ENCODE data around the gene PRDM15.
A peak's percentile ranks its signal among the peaks of the same experiment; 100 is the strongest.

PRDM15 gene

DNA sequence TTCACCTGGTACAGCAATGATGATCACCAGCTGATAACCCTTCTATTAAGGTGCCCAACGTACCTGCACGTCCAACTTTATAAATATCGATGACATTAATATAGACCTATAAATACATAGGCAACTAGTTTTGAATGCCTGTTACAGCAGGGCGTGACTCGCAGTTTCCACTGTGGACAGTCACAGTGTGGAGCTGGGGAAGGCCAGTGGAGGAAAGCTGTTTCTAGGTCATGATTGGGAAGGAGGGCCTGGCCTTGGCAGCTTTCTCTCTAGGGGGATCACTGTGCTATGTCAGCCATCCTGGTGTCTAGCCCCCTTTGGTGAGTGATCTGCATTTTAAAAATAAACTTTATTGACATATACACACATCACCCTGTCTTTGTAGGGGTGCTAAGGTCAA is 4.4 kb upstream of the PRDM15 start:
- DNase-seq: no peak

DNA sequence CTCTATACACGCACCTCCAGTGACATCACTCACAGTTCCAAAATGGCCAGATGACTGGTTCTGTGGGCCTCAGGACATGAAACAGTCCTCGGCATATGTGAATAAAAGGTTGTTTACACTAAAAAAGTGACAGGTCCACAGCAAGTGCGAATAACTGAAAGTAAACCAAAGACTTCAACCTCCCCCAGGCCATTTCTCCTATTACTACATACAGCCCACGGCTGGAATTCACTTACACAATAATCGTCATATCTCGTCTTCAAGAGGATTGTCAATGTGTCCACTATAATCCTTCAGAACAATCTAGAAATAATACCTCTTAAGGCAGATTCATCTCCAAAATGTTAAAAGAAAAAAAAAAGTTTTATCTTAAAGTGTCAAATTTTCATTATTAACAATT is 1.9 kb upstream of the PRDM15 start:
- no peak for DNase-seq

DNA sequence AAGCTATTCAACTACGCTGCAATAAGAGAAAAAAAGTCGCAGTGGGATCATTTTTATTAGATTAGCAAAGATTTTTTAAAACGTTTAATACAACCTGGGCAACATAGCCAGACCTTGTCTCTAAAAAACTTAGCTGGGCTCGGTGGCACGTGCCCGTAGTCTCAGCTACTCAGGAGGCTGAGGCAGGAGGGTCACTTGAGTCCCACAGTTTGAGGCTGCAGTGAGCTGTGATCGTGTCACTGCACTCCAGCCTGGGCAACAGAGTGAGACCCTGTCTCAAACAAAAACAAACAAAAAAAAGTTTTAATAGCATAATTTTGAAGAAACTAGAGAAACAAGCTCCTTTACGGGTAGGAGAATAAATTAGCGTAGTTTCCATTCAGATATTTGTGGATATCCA is 1.0 kb upstream of the PRDM15 start:
- DNase-seq: no peak

DNA sequence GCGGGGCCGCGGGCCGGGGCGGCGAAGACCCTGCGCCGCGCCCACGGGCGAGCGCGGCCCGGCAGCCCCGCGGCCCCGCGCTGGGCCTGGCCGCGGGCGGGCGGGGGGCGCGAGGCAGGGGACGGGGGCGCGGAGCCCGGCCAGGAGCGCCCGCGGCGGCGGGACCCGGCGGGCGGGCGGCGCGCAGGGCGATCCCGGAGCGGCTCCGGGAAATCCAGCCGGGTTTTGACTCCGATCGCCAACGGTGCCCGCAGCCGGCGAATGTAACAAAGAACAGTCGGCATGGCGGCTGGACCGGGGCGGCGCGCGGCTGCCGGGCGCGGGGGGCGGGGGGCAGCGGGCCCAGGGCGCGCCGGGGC is 334 bp downstream of the PRDM15 start:
- DNase-seq: peak; percentile 84

DNA sequence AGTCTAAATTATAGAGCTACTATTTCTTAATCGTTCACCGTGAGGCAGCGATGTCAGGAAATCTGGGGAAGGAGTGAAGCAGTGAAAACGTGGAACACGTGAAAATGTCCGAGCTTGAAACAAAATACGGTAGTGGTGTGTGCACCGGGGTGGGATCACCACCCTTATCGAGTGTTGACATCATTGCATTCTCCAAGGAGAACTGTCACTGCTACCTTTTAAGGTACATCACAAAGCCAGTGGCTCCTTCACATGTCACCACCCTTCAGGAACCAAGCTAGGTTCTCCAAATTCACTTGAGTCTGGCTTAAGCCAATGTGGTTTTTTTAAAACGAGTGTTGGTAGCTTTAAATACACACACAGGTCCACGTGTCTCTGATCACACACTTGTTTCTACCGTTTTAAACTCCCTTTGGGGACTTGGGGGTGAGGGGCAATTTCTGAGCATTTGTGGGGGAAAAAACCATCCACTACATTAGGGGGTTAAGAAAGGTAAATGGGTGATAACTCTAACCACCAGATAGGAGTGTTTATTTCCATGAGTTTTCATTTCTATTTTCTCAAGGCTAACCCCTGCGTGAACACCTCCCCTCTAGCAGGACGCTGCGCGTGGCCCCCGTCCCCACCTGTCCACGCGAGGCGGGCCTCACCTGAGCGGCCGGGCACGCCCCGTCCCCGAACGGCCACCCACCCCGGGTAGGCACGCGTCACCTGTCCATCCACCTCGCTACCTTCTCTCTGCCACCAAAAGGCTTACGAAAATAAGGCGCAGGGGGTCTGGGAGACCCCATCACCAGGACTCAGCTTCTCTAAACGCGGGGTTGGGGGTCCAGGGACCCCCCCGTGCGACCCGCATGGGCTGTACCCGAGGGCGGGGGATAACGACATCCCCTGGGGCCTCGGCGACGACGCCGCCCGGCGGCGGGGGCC is 978 bp downstream of the PRDM15 start:
- DNase-seq: peak; percentile 54

DNA sequence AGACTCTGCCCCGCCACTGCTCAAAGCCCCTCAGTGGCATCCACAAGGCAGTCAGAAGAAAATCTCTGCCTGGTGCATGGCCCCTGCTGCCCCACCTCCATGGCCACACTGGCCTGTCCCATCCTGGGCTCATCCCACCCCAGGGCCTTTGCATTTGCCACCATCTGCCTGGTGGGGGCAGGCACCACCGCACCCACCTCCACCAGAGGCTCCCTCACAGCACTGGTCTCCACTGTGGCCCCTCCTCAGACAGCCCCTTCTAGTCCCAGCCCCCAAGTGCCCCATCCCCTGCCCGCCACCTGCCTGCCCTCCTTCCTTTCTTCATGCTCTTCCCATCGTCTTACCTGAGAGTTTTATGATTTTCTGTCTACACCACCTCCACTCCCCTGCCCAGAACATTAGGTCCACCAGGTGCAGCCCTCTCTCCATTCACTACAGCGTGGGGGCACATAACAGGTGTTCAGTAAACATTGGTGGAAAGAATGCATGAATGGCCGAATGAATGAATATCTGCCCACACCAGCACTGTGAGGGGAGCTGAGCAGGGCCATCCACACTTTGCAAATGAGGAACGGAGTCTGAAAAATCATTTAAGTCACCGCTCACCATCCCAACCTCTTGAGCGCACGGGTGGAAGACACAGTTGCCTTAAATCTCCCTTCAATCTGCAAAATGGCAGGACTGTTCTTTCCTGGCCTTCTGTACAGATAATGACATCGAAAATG is 2.1 kb downstream of the PRDM15 start:
- DNase-seq: no peak

DNA sequence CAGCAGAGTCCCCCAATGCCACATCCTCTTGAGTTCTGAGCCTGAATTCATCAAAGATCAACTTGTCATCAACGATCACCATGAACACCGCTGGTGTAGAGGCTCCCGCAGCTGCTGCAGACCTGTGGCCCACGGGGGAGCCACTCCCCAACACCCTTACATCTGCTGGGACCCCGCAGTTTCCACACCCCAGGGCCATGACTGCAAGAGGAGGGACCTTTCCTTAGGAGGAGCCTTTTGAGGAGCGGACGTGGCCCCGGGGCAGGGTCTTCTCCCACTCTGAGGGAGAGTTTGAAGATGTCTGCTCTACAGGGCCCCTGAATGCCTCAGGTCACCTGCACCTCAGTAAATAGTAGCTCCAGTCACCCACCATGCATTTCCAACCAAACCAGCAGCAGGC is 2.7 kb downstream of the PRDM15 start:
- DNase-seq: no peak

DNA sequence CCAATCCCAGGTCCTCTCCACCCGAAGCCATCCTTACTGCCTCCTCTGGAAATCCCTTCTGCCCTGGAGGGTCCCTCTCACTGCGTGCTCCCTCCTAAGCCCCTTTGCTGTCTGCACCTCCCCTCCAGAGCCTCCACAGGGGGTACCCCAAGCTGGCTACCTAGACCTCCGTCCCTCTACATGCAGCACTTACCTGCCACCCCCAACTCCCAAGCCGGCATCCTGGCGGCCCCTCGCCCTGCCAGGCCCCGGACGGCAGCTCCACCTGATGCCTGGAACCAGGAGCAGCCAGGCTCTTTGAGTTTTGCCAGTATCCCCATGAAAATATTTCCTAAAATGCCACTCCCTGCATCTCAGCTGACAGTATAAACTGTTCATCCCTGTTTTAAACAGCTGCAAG is 4.1 kb downstream of the PRDM15 start:
- DNase-seq: no peak

DNA sequence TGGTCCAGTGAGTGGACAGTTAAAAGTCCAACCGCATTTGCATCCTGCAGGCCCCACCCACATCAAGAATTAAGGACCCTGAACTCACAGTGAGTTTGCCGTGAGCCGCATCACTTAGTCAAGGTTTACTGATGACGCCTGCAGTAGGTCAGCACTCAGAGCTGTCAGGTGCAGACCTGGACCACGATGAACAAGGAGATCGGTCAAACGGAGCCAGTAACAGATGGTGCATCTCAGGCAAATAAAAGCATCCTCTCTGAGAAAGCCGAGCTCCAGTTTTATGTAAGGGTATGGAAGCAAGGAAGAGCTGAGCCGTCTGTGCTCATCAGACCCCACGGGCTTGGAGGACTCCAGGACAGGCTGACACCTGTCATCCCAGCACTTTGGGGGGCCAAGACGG is 4.5 kb downstream of the PRDM15 start:
- DNase-seq: no peak

DNA sequence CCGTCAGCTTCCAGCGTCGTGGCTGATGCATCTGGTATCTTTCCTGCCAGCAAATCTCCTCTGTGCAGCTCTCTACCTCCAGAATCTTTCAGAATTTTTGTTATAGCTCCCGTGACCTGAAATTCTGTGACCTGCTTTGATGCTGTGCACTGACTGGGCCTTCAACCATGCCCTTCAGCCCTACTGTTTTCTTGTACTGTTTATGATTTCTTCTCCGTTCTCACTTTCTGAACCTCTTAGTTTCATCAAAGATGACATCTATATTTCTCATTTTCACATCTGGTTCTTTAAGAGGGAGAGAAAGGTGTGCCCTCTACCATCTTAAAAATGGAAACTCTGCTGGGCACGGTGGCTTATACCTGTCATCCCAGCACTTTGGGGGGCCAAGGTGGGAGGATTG is 5.7 kb downstream of the PRDM15 start:
- no peak for DNase-seq

DNA sequence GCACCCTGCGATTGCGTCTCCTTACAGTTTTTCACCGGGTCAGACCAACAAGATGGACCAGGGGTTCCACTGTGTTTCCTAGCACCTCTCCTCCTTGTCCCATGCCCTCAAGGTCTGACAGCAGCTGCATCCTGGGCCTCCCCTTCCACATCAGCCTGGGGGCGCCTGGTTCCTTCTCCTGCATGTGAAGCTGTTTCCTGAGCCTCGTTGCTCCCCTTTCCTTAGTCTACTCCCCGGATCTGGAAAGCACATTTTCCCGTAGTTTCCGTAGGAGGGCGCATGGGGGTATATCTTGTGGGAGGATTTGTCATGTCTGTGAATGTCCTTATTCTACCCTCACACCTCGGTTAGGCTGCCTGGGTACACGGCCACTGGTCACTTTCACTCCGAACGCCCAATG is 6.1 kb downstream of the PRDM15 start:
- DNase-seq: no peak

DNA sequence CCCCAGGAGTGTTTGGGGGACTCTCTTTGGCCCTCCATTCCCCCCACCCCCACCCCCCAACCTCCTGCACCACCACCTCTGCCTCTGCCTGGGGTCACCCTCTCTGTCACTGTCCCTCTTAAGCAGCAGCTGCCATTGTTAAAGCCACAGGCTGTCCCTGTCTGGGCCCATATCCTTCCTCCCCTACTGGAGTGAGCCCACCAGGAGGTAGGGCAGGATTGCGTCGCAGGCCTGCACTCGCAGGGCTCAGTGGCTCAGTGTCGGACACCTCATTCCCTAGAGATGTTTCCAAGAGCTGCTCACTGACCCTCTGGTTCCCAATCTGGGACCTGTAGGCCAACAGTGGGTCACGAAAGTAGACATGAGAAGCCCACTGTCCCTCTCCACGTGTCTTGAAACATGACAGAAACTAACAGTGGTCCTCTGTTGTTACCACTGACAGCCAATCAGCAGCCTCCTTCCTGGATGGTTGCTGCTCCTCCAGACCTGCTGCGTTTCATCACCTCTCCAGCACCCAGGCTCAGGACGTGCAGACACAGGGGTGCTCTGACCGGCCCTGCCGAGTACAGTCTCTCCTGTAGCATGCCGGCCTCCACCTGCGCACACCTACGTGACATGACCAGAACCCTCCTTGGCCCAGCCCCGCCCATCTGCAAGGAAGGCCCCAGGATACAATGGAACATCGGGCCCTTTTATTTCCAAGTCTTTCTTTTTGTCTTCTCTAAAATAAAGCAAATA is 7.7 kb downstream of the PRDM15 start:
- no peak for DNase-seq

DNA sequence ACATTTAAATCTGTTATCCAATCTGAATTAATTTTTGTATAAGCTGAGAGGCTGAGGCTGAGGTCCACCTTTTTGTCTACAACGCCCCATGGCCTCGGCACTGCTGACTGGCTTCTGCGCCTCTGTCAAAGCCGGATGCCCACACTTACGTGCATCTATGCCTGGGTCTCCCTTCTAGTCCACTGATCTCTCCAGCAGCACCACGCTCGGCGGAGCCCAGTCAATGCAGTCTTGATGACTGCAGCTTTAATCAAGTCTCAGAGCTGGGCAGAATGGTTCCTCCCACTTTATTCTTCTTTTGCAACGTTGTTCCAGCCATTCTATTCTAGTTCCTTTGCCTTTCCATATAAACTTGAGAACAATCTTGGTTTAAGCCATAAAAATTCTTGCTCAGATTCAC is 9.4 kb downstream of the PRDM15 start:
- DNase-seq: no peak

DNA sequence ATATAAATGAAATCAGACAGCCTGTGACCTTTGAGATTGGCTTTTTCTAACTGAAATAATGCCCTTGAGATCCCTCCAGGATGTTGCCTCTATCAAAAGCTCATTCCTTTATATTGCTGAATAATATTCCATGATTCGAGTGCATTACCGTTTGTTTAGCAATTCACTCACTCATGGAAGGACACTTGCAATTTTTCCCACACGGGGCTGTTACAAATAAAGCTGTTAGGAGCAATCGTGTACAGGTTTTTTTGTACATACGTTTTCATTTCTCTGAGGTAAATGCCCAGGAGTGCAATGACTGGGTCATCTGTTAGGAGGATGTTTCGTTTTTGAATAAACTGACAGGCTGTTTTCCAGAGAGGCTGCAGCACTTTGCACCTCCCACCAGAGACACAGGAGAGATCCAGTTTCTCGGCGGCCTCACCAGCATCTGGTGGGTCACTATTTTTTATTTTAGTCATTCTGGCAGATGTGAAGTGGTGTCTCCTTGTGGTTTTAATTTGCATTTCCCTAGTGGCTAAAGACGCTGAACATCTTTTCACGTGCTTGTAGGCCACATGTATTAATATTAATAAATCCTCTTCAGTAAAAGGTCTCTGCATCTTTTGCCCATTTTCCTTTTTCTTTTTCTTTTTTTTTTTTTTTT is 11.0 kb downstream of the PRDM15 start:
- DNase-seq: no peak

DNA sequence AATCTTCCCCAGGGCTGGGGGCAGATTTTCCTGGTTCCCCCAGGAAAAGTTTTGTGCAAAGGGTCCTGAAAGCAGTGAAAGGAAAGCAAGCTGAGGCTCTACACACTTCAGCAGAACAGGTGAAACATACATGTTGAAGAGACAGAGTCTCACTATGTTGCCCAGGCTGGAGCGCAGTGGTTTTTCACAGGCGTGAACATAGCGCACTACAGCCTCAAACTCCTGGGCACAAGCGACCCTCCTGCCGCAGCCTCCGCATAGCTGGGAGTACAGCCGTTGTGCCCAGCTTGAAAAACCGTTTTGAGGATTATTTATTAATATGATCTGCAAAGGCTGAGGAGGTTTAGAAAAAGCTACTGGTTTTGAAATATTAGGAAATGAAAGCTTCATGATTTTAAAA is 11.8 kb downstream of the PRDM15 start:
- DNase-seq: no peak

DNA sequence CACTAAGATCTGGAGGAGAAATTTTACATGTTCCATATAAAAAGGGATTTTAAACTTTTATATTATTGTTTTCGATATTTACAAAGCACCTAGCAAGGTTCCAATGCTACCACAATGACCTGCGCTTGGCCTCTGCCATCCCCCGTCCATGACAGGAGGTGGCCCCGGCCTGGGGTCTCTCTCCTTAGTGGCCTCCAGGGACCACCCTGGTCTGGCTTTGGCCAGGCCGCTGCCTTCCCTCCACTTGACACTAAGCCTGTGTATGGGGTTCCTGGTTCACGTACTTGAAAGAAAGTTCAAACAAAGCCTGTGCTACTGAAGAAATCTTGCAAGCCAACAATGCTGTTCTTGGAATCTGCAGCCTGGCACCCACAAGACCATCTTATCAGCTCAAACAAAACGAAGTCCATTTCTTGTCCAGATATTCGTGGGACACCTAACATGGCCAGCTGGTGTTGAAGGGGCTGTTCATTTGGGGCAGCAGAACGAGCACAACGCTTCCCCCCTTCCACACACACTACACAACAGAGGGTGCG is 12.8 kb downstream of the PRDM15 start:
- DNase-seq: no peak

DNA sequence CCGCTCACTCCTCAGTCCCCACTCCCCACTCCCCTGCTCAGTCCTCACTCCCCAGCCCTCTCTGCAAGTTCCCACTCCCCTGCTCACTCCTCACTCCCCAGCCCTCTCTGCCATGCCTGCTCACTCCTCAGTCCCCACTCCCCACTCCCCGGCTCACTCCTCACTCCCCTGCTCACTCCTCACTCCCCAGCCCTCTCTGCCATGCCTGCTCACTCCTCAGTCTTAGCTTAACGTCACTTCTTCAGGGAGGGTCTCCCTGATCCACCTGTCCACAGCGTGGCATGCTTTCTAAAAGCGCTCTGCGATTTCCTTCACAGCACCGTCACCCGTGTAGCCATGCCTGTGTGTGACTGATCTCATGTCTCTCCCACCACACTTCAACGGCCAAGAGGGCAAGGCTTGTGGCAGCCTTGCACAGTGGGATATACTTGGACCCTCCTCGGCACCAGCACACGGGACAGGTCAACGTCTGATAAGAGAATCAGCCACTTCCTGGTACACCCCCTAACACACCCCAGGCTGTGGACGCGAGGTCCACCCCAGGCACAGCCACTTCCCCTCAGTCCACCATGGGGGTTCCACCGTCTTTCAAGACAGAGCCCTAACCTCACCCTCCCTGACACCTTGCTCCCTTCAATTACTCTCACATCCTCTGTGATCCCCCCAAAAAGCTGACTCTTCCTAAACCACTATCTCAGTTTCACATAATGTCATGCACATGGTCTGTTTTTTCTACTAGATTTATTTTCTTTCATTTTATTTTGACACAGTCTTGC is 14.0 kb downstream of the PRDM15 start:
- no peak for DNase-seq

DNA sequence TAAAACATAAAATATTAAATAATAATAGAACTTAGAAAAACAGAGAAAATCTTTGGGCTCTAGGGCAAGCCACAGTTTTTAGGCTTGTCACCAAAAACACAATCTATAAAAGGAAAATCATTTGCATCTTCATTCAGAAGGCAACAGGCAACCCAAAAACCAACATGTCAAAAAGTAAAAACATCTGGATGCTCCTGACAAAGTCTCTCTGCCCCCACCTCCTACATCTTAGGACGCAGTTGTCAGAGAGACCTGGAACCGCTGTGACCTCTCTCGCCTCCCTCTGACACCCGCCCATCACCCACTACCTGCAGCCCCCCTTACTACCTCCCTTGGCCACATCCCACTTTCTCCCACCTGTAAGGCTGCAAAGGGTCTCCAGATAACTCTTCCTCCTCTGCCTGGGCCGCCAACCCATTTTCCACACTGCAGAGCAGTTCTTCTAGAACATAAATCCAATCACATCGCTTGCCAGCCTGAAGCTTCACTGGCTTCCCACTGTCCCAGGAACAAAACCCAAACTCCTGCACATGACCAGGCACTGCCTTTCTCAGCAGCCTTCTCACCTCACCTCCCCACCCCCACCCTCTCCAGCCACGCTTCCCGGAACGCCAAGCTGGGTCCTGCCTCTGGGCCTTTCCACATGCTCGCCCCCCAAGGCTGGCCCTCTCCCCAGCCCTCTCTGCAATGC is 14.7 kb downstream of the PRDM15 start:
- no peak for DNase-seq

DNA sequence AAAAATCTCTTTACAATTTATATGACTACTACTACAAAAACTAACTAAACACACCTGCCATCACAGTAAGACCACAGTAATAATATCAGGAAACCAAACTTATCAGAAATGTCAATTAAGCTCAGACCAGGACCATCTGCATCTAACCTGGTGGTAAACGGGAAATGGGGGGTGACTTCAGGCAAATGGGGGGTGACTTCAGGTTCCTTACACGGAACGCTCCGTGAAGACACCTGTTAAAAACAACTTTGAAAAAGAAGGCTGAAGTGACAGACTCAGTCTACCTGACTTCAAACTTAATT is 15.8 kb downstream of the PRDM15 start:
- DNase-seq: no peak

DNA sequence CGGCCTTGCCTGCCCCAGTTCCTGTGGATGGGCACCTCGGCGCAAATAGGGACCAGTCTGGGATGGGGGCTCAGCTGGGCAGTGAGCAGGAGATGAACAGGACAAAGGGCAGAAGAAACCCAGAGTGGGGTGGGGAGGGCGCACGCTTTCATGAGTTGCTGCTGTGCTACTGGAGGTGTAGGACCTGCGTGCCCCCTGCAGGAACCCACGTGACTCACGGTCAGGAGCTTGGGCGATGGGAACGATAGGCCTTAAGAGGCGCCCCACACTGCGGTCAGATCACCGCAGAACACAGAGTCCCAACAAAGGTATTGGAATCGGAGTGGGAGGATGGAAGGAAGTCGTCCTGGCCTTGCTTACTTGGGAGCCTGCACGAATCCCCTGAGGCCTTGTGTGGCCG is 17.2 kb downstream of the PRDM15 start:
- DNase-seq: no peak

DNA sequence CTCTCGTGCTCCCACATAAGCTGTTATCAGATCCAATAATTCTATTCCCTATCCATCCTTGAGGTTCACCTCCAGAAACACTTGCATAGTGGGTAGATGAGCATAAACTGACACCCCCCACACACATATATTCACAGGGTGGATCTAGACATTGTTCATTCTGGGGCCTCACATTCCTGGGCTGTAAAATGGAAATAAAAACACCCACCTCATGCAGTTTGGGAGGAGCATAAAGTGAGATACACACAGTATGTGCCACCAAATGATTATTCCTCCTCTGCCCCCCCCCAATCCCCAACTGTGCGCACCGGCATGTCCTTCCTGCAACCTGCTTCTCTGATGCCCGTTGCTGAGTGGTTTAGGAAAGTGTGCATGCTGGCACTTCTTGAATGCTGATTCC is 17.9 kb downstream of the PRDM15 start:
- no peak for DNase-seq
